ENCODE measurements around the gene TMEM132A.

DNA sequence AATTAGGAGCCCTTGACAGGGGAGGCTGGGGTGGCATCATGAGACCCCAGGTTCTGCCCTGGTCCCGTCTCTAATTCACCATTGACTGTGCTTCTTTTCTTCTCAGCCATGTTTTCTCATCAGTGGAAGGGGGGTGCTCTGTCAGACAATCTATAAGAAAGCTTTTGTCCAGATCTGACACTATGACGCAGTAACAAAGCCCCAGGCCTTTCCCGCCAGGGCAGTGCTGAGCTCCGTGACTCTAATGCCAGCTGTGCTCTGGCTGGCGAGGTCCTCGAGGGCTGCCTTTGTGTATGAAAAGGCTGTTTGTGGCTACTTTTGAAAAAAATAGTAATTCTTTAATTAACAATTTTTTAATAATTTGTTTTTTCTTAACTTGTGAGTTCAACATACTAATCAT lies 50.5 kb downstream of the TMEM132A start:
- TF ChIP-seq POLR2A (IDR thresholded peaks at IDR 0.05; ENCODE audit: low read length) (no peak), GATA1 (IDR thresholded peaks at IDR 0.05; ENCODE audit: low read depth, low read length) (no peak)

All from erythroblast (primary cell).